Choroid plexus epithelial cell (primary cell): Measurements from ENCODE around the gene GPR37L1.

ENCODE experiments used
- DNase-seq: peaks from one replicate; pipeline ENCODE4 v3.0.0-alpha.2; 2010; ENCODE audit warnings: low read depth
- H3K4me3 ChIP-seq: 2 replicates; pipeline ENCODE4 v1.5.1; 2011; ENCODE audit warnings: low read depth, mild to moderate bottlenecking, control low read depth, low read length, moderate library complexity
- TF ChIP-seq, protein P1 (sequence below): conservative IDR thresholded peaks from 2 replicates; pipeline ENCODE4 v1.5.1; 2011; ENCODE audit warnings: low read depth, mild to moderate bottlenecking, control low read depth, inconsistent platforms, low read length, moderate library complexity

The GPR37L1 gene

DNA sequence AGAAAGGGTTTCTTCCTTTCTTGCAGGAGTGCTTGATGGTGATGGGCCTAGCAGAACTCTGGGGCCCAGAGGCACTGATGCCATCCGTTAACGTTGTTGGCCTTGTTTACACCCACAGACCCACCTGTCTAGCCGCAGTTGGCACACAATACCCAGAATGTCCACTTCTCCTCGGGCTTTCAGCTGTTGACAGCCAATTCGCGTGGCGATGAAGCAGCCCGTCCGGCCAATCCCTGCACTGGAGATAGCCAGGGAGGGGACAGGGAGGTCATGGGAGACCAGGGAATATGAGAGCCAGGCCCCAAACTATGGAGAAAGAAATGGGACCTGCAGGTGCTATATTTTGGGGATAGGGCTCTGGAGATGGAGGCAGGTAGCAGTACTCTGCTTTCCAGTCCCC is 27.5 kb downstream of the GPR37L1 start:
- DNase-seq: no peak
- no peak overlapping the region for H3K4me3 ChIP-seq
- TF ChIP-seq, protein P1, sequence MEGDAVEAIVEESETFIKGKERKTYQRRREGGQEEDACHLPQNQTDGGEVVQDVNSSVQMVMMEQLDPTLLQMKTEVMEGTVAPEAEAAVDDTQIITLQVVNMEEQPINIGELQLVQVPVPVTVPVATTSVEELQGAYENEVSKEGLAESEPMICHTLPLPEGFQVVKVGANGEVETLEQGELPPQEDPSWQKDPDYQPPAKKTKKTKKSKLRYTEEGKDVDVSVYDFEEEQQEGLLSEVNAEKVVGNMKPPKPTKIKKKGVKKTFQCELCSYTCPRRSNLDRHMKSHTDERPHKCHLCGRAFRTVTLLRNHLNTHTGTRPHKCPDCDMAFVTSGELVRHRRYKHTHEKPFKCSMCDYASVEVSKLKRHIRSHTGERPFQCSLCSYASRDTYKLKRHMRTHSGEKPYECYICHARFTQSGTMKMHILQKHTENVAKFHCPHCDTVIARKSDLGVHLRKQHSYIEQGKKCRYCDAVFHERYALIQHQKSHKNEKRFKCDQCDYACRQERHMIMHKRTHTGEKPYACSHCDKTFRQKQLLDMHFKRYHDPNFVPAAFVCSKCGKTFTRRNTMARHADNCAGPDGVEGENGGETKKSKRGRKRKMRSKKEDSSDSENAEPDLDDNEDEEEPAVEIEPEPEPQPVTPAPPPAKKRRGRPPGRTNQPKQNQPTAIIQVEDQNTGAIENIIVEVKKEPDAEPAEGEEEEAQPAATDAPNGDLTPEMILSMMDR: no peak

DNA sequence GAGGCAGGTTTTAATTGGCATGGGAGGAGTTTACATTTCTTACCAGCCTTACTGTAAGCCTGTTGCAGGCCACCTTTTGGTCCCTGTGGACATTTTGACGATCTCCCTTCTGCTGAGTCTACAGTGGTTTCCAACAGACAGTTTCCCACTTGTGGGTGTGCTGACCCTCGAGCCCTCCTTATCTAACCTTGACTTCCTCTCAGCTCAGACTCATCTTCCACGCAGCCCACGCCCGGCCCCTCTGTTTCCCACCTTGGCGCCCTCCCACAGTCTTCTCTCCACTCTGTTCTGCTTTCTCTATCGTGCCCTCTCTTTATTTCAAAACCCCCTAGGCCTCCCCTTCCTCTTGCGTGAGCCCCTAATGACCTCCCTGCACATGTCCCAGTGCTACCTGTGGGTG is 27.9 kb downstream of the GPR37L1 start:
- DNase-seq: no peak
- H3K4me3 ChIP-seq: no peak overlapping the region
- TF ChIP-seq, protein P1: no peak

DNA sequence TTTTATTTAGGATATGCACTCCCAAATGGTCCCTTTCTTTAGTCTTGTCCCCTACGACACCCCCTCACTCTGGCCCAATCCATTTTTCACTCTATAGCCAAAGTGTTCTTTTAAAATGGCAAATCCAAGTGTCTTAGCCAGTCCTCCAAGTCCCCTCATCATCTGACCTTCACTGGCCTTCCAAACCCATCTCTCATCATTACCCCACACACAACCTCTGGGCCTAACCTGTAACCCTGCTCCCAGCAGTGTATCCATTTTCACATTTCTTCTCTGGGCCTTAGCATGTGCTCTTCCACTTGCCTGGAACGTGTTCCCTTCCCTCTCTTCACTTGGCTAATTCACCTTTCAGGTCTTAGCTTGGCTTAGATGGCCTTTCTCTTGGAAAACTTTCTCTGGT is 28.3 kb downstream of the GPR37L1 start:
- no peak overlapping the region for H3K4me3 ChIP-seq
- TF ChIP-seq, protein P1: no peak
- DNase-seq: no peak

DNA sequence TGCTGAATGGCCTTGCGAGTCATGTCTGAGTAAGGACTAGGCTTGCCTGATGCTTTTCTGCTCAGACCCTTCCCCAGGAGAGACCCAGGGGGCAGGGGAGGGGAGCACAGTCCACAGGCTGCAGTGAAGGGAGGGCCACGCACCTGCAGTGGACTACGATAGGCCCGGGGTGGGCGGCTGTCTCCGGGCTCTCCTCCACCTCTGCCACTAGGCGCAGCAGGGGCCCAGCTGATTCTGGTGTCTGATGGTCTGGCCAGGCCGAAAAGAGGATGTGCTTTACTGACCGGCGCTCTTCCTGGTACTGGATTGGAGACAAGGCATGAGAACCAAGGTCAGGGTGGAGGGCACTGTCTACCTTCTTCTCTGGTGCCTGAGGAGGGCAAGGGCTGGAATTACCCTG is 29.7 kb downstream of the GPR37L1 start:
- no peak overlapping the region for H3K4me3 ChIP-seq
- TF ChIP-seq, protein P1: no peak
- DNase-seq: no peak

DNA sequence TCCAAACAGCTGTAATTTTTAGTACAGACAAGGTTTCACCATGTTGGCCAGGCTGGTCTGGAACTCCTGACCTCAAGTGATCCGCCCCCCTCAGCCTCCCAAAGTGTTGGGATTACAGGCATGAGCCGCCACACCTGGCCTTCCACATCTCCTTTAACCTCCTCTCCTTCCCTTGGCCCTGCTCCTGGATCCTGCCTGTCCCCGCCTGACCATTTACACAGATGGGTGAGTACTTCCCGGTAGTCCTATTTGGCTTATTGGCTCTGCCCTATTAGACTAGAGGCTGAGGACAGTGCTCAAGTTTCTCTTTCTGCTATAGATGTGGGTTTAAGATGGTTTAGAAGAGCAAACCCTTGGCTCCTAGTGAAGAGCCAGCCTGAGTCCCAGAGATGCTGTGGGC is 30.6 kb downstream of the GPR37L1 start:
- H3K4me3 ChIP-seq: no peak overlapping the region
- no peak for DNase-seq
- TF ChIP-seq, protein P1: no peak

DNA sequence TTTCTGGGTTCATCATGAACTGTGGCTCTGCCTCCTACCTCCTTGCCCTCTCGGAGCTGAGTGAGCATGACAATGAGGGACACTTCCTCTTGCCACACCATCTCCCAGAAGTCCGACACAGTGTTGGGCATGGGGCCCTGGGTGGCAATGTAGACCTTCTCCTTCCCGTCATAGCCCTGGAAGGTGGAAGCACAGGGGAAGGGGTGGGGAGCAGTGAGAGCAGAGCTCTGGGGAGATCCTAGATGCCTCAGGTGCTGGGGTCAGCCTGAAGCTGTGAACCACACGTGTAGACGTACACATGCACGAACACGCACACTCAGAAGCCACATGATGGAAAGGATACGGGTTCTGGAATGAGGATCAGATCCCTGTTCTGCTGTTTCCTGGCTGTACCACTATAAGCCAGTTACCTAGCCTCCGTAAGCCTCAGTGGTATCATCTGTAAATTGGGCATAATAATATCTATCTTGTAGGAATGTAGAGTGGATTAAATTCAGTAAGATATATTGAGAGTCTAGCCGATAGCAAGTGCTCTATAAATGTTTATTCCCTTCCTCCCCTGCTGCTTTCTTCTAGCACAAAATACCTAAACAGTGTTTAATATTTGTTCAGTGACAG is 31.5 kb downstream of the GPR37L1 start:
- TF ChIP-seq, protein P1: no peak
- no peak overlapping the region for H3K4me3 ChIP-seq
- no peak for DNase-seq

DNA sequence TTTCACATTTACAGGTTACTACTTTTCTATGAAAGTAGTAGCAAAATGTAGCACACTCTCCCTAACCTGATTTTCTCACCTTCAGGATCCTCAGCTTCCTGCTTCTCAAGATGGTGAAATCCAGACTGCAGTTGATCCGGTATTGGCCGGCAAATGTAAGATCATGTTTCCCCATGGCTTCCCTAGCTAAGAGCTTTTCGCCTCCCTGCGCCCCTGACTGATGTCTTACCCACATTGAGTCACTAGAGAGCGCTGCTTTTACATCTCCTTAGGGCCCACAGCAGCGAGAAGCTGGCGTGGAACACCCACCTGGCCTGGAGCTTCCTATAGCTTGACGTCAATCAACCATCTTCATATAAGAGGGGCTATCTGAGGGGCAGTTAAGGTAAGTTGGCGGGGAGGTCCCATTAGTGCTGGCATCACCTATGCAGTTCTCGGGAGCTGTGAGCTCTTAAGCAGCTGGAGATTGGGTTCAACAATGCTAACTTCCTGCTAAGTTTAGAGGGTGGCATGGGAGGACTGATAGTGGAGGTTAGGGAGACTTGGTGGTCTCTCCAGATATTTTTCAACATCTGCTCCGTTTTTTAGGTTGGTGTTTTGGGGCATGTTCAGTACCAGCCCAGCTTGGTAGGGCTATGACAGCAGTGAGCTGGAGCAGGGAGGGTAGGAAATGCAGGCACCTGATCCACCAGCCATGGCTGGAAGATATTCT is 32.2 kb downstream of the GPR37L1 start:
- no peak overlapping the region for H3K4me3 ChIP-seq
- TF ChIP-seq, protein P1: peak; percentile 79
- DNase-seq: peak; percentile 94
